HFFc6 (cell line): ENCODE measurements around the gene RNF34. TPM values are rescaled to one million over a fixed set of nuclear protein-coding genes. Genes with fewer than 3 reads are reported as not detected.

Experiments
- DNase-seq: peaks from one replicate; pipeline ENCODE4 v3.0.0-alpha.2; 2018
- H3K27ac Mint-ChIP-seq: 2 replicates; pipeline ENCODE4 v1.8.0; 2020; ENCODE audit warnings: mild to moderate bottlenecking, mixed read lengths
- H3K27me3 Mint-ChIP-seq: 2 replicates; pipeline ENCODE4 v1.8.0; 2021; ENCODE audit warnings: mild to moderate bottlenecking, moderate library complexity, mixed read lengths; ENCODE audit not compliant: insufficient read depth
- H3K36me3 Mint-ChIP-seq: 2 replicates; pipeline ENCODE4 v1.8.0; 2021; ENCODE audit warnings: low read depth, mixed read lengths
- H3K4me1 Mint-ChIP-seq: 2 replicates; pipeline ENCODE4 v1.8.0; 2020; ENCODE audit warnings: low read depth, mixed read lengths
- H3K4me3 Mint-ChIP-seq: 2 replicates; pipeline ENCODE4 v1.8.0; 2020; ENCODE audit warnings: mild to moderate bottlenecking, moderate library complexity, mixed read lengths
- H3K9me3 Mint-ChIP-seq: 2 replicates; pipeline ENCODE4 v1.8.0; 2020; ENCODE audit warnings: mild to moderate bottlenecking, mixed read lengths
- CTCF ChIP-seq: fragments of 200-600 bp; sonication (generic); IDR thresholded peaks from 2 replicates; pipeline ENCODE4 v1.5.0; 2021; ENCODE audit warnings: antibody characterized with exemption, mild to moderate bottlenecking
- total RNA-seq, 6 experiments: library from RNA; stranded (reverse); fragmentation: NEBNext Ultra II Directional; extraction: Animal tissue kit (Norgen Biotek cat#: 25700); gene quantifications; 2 replicates in 1 of 6; 3 replicates in 5 of 6; pipeline ENCODE4 v1.2.3, GENCODE V29; 2021

The RNF34 gene
- total RNA-seq, 6 experiments from 2014 or later, result 33.1 to 41.6 (median 39.0) TPM

- peak; percentile 13; the same call in 1 of the 2 replicates for TF ChIP-seq CTCF
- Mint-ChIP-seq H3K4me3 (no peak overlapping the region), H3K4me1 (peaks cover 2% of the 10 kb centered on the region; the same call in 1 of the 2 replicates), H3K36me3 (peaks cover 25% of the 10 kb centered on the region), H3K27ac (no peak overlapping the region), H3K9me3 (peaks cover 7% of the 10 kb centered on the region), H3K27me3 (peaks cover 2% of the 10 kb centered on the region)
- no peak for DNase-seq
Observed at GRCh38 chr12:121441555-121441954, 41.6 kb downstream of the RNF34 start.

- TF ChIP-seq CTCF, result no peak
- Mint-ChIP-seq H3K27ac (no peak overlapping the region), H3K9me3 (no peaks in the 10 kb centered on the region), H3K4me3 (no peak overlapping the region), H3K27me3 (no peaks in the 10 kb centered on the region; the same call in 1 of the 2 replicates), H3K4me1 (peaks cover 8% of the 10 kb centered on the region; the same call in 1 of the 2 replicates), H3K36me3 (peaks cover 18% of the 10 kb centered on the region)
- DNase-seq, result no peak
Observed at GRCh38 chr12:121442028-121442948, 42.4 kb downstream of the RNF34 start.

- no peak overlapping the region for H3K4me3 Mint-ChIP-seq
- peaks cover 8% of the 10 kb centered on the region; the same call in 1 of the 2 replicates for H3K4me1 Mint-ChIP-seq
- peak; percentile 74 for DNase-seq
- no peaks in the 10 kb centered on the region for H3K9me3 Mint-ChIP-seq
- no peak overlapping the region for H3K27ac Mint-ChIP-seq
- peaks cover 7% of the 10 kb centered on the region for H3K36me3 Mint-ChIP-seq
- no peaks in the 10 kb centered on the region; the same call in 1 of the 2 replicates for H3K27me3 Mint-ChIP-seq
- peak; percentile 93 for TF ChIP-seq CTCF
Observed at GRCh38 chr12:121443193-121443870, 43.4 kb downstream of the RNF34 start.

GRCh38 chr12:121443911-121444841 is 44.3 kb downstream of the RNF34 start:
- Mint-ChIP-seq H3K27me3 (no peaks in the 10 kb centered on the region; the same call in 1 of the 2 replicates), H3K36me3 (peaks cover 9% of the 10 kb centered on the region; the same call in 1 of the 2 replicates), H3K4me3 (no peak overlapping the region), H3K9me3 (no peaks in the 10 kb centered on the region), H3K4me1 (peaks cover 8% of the 10 kb centered on the region; the same call in 1 of the 2 replicates), H3K27ac (no peak overlapping the region)
- DNase-seq, result no peak
- no peak for TF ChIP-seq CTCF

GRCh38 chr12:121444842-121445202 is 44.9 kb downstream of the RNF34 start:
- Mint-ChIP-seq H3K9me3 (no peaks in the 10 kb centered on the region), H3K36me3 (peaks cover 9% of the 10 kb centered on the region; the same call in 1 of the 2 replicates), H3K4me1 (peaks cover 8% of the 10 kb centered on the region; the same call in 1 of the 2 replicates), H3K27me3 (no peaks in the 10 kb centered on the region; the same call in 1 of the 2 replicates), H3K4me3 (no peak overlapping the region), H3K27ac (no peak overlapping the region)
- no peak for TF ChIP-seq CTCF
- DNase-seq, result no peak
